Epidermal melanocyte (primary cell): ENCODE measurements around the gene NIN.
"Not testable (repeated sequence)": the region's sequence is repeated elsewhere in the genome, so short reads cannot be mapped to it uniquely, and the experiment has no call there.

Source experiments
- DNase-seq: peaks from one replicate; pipeline ENCODE4 v3.0.0; 2011; ENCODE audit warnings: low spot score; ENCODE audit not compliant: insufficient read length

Gene NIN

DNA sequence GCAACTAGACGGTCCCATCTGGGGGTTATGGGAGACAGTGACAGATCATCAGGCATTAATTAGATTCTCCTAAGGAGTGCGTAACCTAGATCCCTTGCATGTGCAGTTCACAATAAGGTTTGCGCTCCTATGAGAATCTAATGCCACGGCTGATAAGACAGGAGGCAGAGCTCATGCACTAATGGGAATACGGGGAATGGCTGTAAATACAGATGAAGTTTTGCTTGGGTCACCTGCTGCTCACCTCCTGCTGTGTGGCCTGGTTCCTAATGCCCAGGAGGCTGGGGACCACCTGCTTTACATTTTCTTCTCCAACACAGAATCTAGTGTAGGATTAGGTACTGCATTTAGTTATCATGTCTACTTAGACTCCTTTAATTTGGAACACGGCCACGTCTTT, 113.2 kb downstream of the NIN start:
- no peak for DNase-seq

DNA sequence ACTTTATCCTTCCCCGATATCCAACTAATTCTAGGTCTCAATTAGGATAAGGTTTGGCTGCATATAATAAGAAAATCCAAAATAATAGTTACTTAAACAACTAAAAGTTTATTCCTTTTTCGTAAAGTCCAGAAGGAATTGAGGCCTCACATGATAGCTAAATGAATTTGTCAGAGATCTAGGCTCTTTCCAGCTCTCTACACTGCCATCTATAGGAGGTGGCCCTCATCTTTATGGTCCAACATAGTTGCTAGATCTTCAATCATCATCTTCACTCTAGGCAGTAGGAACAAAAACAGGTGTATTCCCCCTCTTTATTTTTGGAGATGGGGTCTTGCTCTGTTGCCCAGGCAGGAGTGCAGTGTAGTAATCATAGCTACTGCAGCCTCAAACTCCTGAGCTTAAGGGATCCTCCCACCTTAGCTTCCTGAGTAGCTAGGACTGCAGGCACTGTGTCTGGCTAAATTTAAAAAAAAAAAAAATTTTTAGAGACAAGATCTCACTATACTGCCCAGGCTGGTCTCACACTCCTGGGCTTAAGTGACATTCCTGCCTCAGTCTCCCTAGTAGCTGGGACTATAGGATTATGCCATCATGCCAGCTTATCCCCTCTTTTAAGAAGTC, 116.4 kb downstream of the NIN start:
- DNase-seq, result peak; percentile 52

DNA sequence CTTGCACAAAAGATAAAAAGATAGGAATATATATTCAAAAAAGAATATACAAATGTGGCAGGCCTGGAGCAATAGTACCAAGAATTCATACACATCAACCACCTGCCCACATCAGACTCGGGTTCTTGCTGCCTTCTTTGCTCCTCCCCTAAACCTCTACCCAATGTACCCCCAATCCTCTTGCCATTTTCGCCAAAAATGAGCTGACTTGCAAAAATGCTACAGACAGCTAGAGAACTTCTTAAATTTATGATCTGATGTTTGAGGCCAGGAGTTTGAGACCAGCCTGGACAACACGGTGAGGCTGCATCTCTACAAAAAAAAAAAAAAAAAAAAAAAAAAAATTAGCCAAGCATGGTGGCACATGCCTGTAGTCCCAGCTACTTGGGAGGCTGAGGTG, 119.9 kb downstream of the NIN start:
- no peak for DNase-seq

DNA sequence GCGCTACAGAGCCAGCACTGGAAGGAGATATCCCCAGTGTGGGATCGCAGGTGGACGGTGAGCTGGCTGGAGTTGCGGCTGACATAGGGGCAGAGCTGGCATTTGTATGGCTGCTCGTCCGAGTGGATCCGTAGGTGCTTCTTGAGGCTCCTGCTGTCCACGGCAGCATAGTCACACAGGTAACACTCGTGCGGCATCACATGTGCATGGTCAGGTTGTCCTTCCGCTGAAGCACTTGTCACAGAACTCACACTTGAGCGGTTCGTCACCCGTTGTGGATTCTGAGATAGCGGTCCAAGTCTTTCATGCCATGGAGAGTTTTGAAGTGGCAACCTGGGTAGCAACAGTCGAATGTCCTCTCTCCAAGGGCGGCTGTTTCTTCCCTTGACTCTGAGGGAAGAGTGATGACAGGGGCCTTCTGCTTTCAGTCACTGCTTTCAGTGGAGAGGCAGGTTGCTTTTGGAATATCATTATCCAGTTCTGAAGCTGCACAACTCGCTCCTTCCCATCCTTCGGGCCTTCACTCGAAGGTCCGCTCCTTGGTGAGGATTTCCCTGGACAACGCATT, 125.9 kb downstream of the NIN start:
- no peak for DNase-seq

DNA sequence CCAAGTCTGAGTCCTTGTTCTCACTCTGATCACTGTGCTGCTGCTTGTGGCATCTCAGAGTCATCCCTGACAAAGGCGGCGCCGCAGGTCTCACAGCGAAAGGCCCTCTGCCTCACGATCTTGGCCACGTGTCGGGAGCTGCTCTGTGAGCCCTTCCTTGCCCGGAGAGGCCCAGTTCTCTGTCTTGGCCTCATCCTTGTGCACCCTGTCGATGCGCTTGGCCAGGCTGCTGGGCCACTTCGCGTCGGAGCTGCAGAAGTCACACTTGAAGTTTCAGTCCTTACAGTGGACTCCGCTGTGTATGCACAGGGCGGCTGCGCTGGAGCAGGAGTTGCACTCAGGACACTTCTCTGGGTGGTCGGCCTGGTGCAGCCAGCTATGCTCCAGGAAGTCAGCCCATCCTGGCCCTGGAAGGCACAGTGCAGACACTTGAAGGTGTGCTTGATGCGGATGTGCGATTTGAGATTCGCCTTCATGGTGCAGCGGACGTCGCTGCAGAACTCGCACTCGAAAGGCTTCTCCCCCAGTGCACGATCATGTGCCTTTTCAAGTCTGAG, 126.4 kb downstream of the NIN start:
- no peak for DNase-seq

DNA sequence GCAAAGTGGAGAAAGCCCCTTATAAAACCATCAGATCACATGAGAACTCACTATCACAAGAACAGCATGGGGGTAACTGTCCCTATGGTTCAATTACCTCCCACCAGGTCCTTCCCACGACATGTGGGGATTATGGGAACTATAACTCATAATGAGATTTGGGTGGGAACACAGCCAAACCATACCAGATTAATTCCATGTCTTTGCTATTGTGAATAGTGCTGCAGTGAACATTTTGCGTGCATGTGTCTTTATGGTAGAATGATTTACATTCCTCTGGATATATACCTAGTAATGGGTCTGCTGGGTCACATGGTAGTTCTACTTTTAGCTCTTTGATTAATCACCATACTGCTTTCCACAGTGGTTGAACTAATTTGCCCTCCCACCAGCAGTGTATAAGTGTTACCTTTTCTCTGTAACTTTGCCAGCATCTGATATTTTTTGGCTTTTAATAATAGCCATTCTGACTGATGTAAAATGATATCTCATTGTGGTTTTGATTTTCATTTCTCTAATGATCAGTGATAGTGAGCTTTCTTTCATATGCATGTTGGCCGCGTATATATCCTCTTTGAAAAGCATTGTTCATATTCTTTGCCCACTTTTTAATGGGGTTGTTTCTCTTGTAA, 133.2 kb downstream of the NIN start:
- DNase-seq, result no peak

DNA sequence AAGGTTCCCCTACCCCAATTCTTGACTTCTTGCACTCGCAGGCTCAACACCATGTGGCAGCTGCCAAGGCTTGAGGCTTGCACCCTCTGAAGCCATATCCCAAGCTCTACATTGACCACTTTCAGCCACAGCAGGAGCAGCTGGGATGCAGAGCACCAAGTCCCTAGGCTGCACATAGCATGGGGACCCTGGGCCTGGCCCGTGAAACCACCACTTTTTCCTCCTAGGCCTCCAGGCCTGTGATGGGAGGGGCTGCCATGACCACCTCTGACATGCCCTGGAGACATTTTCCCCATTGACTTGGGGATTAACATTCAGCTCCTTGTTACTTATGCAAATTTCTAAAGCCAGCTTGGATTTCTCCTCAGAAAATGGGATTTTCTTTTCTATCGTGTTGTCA, 136.7 kb downstream of the NIN start:
- DNase-seq, result not testable (repeated sequence)

DNA sequence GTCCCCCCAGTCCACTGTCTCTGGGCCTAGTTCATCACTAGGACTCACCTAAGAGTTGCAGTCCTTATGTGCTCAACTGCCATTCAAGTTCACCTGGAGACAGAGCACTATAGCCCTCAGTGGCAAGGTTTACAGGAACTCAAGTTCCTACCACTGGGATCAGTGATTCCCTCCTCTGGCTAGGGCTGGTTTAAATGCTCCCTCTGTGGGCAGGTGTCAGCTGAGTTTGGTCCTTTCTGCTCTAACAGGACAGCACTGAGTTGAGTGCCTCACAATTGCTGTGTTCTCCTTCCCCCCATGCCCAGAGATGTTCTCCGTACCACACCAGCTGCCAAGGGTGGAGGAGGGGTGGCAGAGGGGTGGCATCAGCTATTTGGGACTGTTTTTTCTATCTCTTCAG, 142.1 kb downstream of the NIN start:
- DNase-seq, result no peak

DNA sequence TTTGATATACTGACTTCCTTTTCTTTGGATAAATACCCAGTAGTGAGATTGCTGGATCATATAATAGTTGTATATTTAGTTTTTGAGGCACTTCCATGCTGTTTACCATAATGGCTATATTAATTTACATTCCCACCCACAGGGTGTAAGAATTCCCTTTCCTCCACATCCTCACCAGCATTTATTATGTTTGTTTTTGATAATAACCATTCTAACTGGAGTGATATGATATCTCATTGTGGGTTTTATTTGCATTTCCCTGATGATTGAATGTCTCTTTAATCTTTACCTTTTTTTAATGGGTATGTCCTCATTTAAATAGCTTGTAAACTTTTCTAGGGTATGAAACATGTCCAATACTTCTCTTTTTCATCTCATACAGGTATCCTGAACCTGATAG, 151.3 kb downstream of the NIN start:
- no peak for DNase-seq

DNA sequence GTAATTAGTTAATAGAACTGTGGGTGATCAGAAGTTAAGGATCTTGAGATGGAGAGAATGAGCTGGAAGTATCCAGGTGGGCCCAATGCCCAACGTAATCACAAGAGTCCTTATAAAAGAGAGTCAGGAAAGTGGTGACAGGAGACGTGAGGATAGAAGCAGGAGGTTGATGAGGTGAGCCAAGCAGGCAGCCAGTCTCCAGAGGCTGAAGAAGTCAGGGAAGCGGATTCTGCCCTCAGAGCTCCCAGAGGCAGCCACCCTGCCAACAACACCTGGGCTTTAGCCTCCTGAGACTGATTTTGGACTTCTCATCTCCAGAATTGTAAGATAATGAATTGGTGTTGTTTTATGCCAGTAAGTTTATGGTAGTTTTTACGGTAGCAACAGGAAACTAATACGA, 152.8 kb downstream of the NIN start:
- DNase-seq, result no peak

DNA sequence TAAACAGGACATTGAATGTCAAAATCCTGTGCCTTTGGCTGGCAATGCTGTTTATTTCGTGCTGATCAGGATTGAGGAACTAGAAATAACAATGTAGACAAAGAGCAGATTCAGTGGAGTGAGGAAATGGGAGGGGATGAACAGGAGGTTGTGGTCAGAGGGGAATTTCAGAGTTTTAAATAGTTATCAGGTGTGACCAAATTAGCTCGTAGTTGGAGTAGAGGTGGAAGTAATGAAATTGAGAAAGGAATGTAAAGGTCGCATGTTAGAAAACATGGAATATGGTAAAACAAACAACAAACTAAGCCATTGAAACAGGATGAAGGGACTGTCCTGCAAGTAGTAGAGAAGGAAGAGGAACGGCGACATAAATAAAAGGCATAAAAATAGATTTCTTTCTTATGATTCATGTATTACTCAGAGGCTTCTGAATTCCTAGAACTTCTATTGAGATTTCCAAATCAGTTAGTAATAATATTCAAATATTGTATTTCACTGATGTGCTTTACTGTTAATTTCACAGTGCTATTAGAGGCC, 153.4 kb downstream of the NIN start:
- peak; percentile 32 for DNase-seq

DNA sequence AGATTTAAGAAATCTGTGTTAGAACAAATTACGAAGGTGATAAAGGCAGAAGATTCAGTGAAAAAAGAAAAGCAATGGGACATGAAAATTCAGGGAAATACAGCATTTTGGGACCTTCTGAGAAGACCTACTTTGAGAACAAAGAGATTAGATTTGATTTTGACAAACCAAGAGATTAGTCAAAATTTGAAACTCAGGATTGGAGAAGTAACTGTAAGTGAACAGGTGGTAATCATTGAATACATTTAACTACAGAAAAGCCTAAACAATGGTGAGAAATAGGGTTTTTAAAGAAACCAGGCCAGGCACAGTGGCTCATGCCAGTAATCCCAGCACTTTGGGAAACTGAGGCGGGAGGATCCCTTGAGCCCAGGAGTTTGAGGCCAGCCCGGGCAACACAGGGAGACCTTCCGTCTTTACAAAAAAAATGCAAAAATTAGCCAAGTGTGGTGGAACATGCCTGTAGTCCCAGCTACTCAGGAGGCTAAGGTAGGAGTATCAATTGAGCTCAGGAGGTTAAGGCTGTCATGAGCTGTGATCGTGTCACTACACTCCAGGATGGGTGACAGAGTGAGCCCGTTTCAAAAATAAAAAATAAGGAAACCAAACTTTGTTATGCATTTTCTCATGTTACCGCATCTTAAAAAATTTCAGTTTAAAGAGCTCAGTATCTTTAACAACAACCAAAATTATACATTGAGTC, 154.0 kb downstream of the NIN start:
- no peak for DNase-seq

DNA sequence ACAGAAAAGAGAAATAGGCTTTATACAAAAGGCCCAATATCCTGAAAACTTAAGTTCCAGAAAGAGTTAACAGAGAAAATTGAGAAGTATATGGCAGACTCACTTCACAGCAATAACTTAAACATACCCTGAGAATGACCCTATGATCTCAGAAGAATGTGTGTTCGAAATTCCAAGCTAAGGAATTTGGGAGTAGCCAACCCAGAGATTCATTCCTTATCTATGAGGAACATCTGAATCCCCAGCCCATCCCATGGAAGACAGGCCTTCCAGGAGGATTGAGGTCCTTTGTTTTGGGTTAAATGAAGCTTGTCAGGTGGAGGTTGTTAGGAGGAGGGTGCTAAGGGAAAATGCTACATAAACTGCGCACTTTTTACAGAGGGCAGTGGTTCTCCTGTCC, 155.4 kb downstream of the NIN start:
- DNase-seq, result no peak

DNA sequence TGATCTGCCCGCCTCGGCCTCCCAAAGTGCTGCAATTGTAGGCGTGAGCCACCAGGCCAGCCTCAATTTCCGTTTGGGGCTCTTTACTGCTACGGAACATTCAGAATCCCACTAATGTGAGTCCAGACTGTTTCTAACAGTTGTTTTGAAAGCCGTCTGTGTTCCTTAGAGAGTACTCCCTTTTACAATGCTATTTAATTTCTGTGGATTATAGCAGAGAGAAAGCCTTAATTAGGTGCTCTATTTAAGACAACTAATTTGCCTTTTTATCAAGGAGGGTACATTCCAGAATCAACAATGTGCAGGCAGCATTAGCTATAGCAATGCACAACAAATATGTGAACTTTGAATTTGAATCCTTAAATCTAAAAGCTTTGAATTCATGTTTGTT, 160.1 kb downstream of the NIN start:
- no peak for DNase-seq

DNA sequence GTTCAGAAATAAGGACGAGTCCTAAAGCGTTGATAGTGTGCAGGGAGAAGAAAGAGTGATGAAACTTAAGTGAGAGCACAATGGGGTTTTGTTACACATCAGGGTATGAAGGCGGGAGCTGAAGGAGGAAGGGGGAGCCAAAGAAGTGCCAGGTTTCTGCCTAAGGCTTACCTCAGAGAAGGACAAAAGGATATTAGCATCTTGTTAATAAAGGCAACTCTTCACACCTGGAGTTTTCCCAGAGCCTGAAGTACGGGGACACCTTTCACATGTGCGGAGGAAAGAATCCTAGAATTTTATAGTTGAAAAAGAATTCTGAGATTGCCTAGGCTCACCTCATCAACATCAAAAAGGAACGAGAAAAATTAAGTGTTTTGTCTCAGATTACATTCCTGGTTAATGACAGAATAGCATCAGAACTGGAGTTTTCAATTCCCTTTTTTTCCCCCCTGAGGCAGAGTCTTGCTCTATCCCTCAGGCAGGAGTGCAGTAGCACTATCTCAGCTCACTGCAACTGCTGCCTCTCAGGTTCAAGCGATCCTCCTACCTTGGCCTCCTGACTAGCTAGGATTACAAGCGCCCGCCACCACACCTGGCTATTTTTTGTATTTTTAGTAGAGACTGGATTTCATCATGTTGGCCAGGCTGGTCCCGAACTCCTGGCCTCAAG, 160.6 kb downstream of the NIN start:
- no peak for DNase-seq
